EL (cell line): ENCODE results near the gene C1orf74.

ENCODE experiments used
- DNase-seq: peaks from one replicate; pipeline ENCODE4 v3.0.0-alpha.2; 2016

The C1orf74 gene

GRCh38 chr1:209741889-209742288 is 42.5 kb downstream of the C1orf74 start:
- no peak for DNase-seq

GRCh38 chr1:209741193-209741592 is 43.2 kb downstream of the C1orf74 start:
- no peak for DNase-seq

GRCh38 chr1:209738270-209738669 is 46.1 kb downstream of the C1orf74 start:
- DNase-seq = no peak

DNA sequence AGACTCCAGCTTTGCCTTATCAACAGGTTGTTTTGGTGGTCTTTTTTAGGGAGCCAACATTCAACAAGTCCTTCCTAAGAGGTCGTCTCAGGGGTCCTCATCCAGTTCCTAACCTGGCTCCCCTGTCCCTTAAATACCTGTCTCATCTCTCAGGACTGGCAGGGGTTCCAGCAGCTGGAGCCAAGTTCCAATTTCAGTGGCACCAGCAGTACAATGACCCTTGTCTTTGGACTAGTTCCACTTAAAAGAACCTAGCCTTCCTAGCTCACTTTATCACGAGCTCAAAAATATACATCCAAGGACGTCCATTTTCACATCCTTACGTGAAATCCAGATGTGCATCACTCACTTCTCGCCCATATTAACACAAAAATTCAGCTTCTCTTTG is 47.2 kb downstream of the C1orf74 start:
- no peak for DNase-seq

DNA sequence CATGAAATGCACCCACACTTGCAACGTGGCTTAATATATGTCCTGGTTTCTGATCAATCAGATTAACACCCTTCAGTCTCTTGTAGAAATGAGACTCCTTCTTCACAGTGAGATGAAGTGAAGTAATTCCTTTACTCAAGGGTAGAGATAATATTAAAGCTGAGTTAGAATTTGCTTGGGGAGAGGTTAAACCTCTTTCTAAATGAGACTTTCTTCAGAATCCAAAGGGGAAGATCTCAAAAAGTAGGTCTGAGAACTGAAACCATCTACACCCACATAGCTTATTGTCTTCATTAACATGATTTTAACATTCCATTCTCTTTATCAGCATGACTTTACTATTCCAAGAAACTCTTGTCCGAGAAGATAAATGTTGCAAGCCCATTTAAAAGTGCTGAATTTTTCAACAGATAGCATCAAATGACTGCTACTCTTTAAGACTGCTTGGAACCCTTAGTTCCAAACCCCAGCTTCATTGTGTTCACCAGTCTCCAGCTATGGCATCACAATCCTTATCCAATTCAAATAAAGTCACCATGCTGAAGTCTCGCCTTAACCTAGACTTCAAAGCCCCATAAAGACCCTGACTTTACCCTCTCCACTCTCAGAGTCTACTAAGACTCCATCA is 47.8 kb downstream of the C1orf74 start:
- DNase-seq = no peak

DNA sequence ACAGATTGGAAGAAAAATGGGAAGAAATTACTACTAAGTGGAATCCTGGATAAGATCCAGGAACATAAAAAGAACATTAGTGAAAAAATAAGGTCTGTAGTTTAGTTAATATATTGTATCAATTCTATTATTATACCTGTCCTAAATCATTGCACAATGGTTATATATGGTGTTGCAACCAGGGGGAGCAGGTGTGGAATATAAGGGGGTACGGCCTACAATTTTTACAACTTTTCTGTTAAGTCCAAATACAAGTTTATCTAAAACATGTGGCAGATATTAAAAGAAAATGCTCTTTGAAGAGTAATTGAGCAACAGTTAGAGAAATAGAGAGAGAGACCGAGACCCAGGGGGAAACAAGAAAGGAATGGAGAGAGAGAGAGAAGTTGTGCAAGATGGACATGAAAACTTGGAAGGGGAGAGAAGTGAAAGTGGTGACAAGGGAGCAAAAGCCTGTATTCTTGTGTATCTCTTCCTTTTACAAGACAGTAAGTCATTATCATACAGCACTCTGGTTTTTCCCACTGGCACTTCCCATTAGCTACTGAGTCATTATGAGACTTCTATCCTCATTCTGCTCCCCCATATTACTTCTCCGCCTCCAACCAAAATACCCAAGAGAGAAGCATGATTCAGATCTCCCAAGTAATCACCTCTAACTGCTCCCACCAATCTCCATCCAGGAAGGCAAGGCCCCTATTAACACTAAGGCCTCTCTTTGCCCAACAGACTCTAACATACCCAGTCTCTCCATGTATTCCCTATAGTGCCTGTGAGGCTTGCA is 50.8 kb downstream of the C1orf74 start:
- DNase-seq = peak; percentile 9

DNA sequence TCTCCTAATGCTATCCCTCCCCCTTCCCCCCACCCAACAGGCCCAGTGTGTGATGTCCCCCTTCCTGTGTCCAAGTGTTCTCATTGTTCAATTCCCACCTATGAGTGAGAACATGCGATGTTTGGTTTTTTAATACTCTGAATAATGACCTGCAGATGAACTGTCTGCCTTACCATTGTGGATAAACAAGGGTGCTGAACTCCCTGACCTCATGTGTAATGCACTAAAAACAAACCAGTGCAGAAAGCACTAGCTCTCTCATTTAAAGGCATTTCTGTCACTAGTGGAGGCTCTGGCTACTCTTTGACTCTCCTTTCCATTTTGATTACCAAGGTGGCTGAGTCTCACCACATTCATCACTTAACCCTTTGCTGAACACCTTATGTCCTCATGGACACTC is 51.6 kb downstream of the C1orf74 start:
- DNase-seq = no peak

- no peak for DNase-seq
These were observed 54.9 kb downstream of the C1orf74 start for GRCh38 chr1:209729436-209729835.
